ENCODE results near the gene HSPA9.

HSPA9 gene

GRCh38 chr5:138580001-138580400 is 4.8 kb upstream of the HSPA9 start:
- no peak for TF ChIP-seq CTCF (IDR thresholded peaks at IDR 0.05; ENCODE audit: low read depth, low read length)

GRCh38 chr5:138579517-138579863 is 4.3 kb upstream of the HSPA9 start:
- Histone ChIP-seq H3K27ac (no peak overlapping the region), H3K9me3 (ENCODE audit: severe bottlenecking) (peaks cover 7% of the 10 kb centered on the region), H3K4me3 (ENCODE audit: low read depth, low read length) (no peak overlapping the region), H3K27me3 (ENCODE audit: insufficient read depth, low read depth, severe bottlenecking) (no peaks in the 10 kb centered on the region), H3K36me3 (peaks cover 6% of the 10 kb centered on the region; the same call in 1 of the 2 replicates)
- no peak for TF ChIP-seq CTCF (IDR thresholded peaks at IDR 0.05; ENCODE audit: low read depth, low read length)
- DNase-seq, result no peak

More at GRCh38 chr5:138580001-138580400, 4.8 kb upstream of the HSPA9 start:
- H3K27ac ChIP-seq, result no peak overlapping the region
- H3K36me3 ChIP-seq, result peaks cover 1% of the 10 kb centered on the region; the same call in 1 of the 2 replicates
- H3K4me3 ChIP-seq (ENCODE audit: low read depth, low read length), result no peak overlapping the region
- peaks cover 7% of the 10 kb centered on the region for H3K9me3 ChIP-seq (ENCODE audit: severe bottlenecking)
- no peaks in the 10 kb centered on the region for H3K27me3 ChIP-seq (ENCODE audit: insufficient read depth, low read depth, severe bottlenecking)
- DNase-seq, result no peak

- Histone ChIP-seq H3K27ac (no peak overlapping the region), H3K9me3 (ENCODE audit: severe bottlenecking) (peaks cover 7% of the 10 kb centered on the region)
Measured at GRCh38 chr5:138577452-138577851, 2.3 kb upstream of the HSPA9 start.

GRCh38 chr5:138574744-138575193 is 432 bp downstream of the HSPA9 start:
- Histone ChIP-seq H3K4me3 (ENCODE audit: low read depth, low read length) (peak overlapping the region; percentile 100), H3K9me3 (ENCODE audit: severe bottlenecking) (peaks cover 7% of the 10 kb centered on the region), H3K27ac (peak overlapping the region; percentile 100), H3K27me3 (ENCODE audit: insufficient read depth, low read depth, severe bottlenecking) (no peaks in the 10 kb centered on the region), H3K36me3 (peaks cover 51% of the 10 kb centered on the region)
- no peak for DNase-seq
- no peak for TF ChIP-seq CTCF (IDR thresholded peaks at IDR 0.05; ENCODE audit: low read depth, low read length)

More at GRCh38 chr5:138577452-138577851, 2.3 kb upstream of the HSPA9 start:
- no peaks in the 10 kb centered on the region for H3K27me3 ChIP-seq (ENCODE audit: insufficient read depth, low read depth, severe bottlenecking)
- H3K4me3 ChIP-seq (ENCODE audit: low read depth, low read length), result no peak overlapping the region
- TF ChIP-seq CTCF (IDR thresholded peaks at IDR 0.05; ENCODE audit: low read depth, low read length), result no peak
- H3K36me3 ChIP-seq, result peaks cover 27% of the 10 kb centered on the region
- DNase-seq, result no peak

- H3K27me3 ChIP-seq (ENCODE audit: insufficient read depth, low read depth, severe bottlenecking), result no peaks in the 10 kb centered on the region
- H3K36me3 ChIP-seq, result peaks cover 57% of the 10 kb centered on the region
- peak overlapping the region; percentile 100 for H3K4me3 ChIP-seq (ENCODE audit: low read depth, low read length)
- TF ChIP-seq CTCF (IDR thresholded peaks at IDR 0.05; ENCODE audit: low read depth, low read length), result no peak
- no peak for DNase-seq
- H3K9me3 ChIP-seq (ENCODE audit: severe bottlenecking), result peaks cover 7% of the 10 kb centered on the region
- peak overlapping the region; percentile 100 for H3K27ac ChIP-seq
Measured at GRCh38 chr5:138573949-138574670, 1.1 kb downstream of the HSPA9 start.

GRCh38 chr5:138573223-138573622 is 2.0 kb downstream of the HSPA9 start:
- no peak overlapping the region for H3K4me3 ChIP-seq (ENCODE audit: low read depth, low read length)
- H3K9me3 ChIP-seq (ENCODE audit: severe bottlenecking), result peaks cover 7% of the 10 kb centered on the region
- TF ChIP-seq CTCF (IDR thresholded peaks at IDR 0.05; ENCODE audit: low read depth, low read length), result no peak
- H3K36me3 ChIP-seq, result peaks cover 66% of the 10 kb centered on the region
- DNase-seq, result no peak
- H3K27me3 ChIP-seq (ENCODE audit: insufficient read depth, low read depth, severe bottlenecking), result no peaks in the 10 kb centered on the region
- no peak overlapping the region for H3K27ac ChIP-seq
